Neuronal stem cell (in vitro differentiated cells): ENCODE data around the gene ZNF180.
A peak's percentile ranks its signal among the peaks of the same experiment; 100 is the strongest.
"Not testable (repeated sequence)": the region's sequence is repeated elsewhere in the genome, so short reads cannot be mapped to it uniquely, and the experiment has no call there.

Experiments
- DNase-seq: peaks from one replicate; pipeline ENCODE4 v3.0.0-alpha.2; 2013; ENCODE audit warnings: low spot score
- H2AFZ ChIP-seq: one replicate; pipeline ENCODE4 v1.6.1; 2013; ENCODE audit warnings: mild to moderate bottlenecking, low read length, inconsistent platforms
- H2AK5ac ChIP-seq: 2 replicates; pipeline ENCODE4 v1.6.1; 2013; ENCODE audit warnings: low read depth, mild to moderate bottlenecking, inconsistent platforms, low read length, moderate library complexity, mixed read lengths
- H2BK120ac ChIP-seq: 2 replicates; pipeline ENCODE4 v1.6.1; 2013; ENCODE audit warnings: low read depth, mild to moderate bottlenecking, inconsistent platforms, low read length, moderate library complexity, mixed read lengths
- H2BK12ac ChIP-seq: one replicate; pipeline ENCODE4 v1.6.1; 2013; ENCODE audit warnings: low read length, inconsistent platforms
- H2BK15ac ChIP-seq: 2 replicates; pipeline ENCODE4 v1.6.1; 2013; ENCODE audit warnings: mild to moderate bottlenecking, low read length, inconsistent platforms, mixed read lengths
- H2BK5ac ChIP-seq: one replicate; pipeline ENCODE4 v1.6.1; 2013; ENCODE audit warnings: inconsistent platforms, mild to moderate bottlenecking, low read length, moderate library complexity
- H3K14ac ChIP-seq: one replicate; pipeline ENCODE4 v1.6.1; 2013; ENCODE audit warnings: low read length, inconsistent platforms
- H3K18ac ChIP-seq: 2 replicates; pipeline ENCODE4 v1.6.1; 2013; ENCODE audit warnings: low read length, inconsistent platforms
- H3K23ac ChIP-seq: 2 replicates; pipeline ENCODE4 v1.6.1; 2013; ENCODE audit warnings: low read depth, mild to moderate bottlenecking, mixed read lengths, low read length, inconsistent platforms; ENCODE audit not compliant: poor library complexity
- H3K27ac ChIP-seq: replicated peaks from 3 replicates; pipeline ENCODE4 v1.5.1; 2013; ENCODE audit warnings: low read length, inconsistent platforms
- H3K27me3 ChIP-seq, 3 experiments: 2 replicates each; pipeline ENCODE4 v1.6.1; 2013; ENCODE audit warnings: low read length in 3 of 3, mild to moderate bottlenecking in 2 of 3, inconsistent platforms in 1 of 3, low read depth in 1 of 3, mixed read lengths in 1 of 3, moderate library complexity in 1 of 3; ENCODE audit not compliant: control insufficient read depth in 3 of 3, insufficient read depth in 3 of 3
- H3K36me3 ChIP-seq, 2 donors: replicated peaks in 1 of 2; 2 replicates each; pipeline ENCODE4 v1.6.1; 2013; ENCODE audit warnings: low read length in 2 of 2; ENCODE audit not compliant: control insufficient read depth in 2 of 2, insufficient read depth in 2 of 2
- H3K4ac ChIP-seq: 2 replicates; pipeline ENCODE4 v1.6.1; 2013; ENCODE audit warnings: inconsistent platforms, mild to moderate bottlenecking, low read length, moderate library complexity
- H3K4me1 ChIP-seq, 2 donors: 1 replicate in 1 of 2; 2 replicates in 1 of 2; pipeline ENCODE4 v1.6.1; 2013; ENCODE audit warnings: low read length in 2 of 2, low read depth in 1 of 2; ENCODE audit not compliant: control insufficient read depth in 2 of 2, insufficient read depth in 1 of 2
- H3K4me2 ChIP-seq: one replicate; pipeline ENCODE4 v1.6.1; 2013; ENCODE audit warnings: mild to moderate bottlenecking, low read length, inconsistent platforms; ENCODE audit not compliant: insufficient read depth, poor library complexity, severe bottlenecking
- H3K4me3 ChIP-seq, 2 donors: 2 replicates each; pipeline ENCODE4 v1.5.1; 2013; ENCODE audit warnings: low read length in 2 of 2, mild to moderate bottlenecking in 2 of 2, inconsistent platforms in 1 of 2, moderate library complexity in 1 of 2
- H3K79me1 ChIP-seq: one replicate; pipeline ENCODE4 v1.6.1; 2013; ENCODE audit warnings: low read depth, mild to moderate bottlenecking, inconsistent platforms, low read length, moderate library complexity
- H3K9ac ChIP-seq: one replicate; pipeline ENCODE4 v1.6.1; 2013; ENCODE audit warnings: mild to moderate bottlenecking, low read depth, low read length, inconsistent platforms; ENCODE audit not compliant: poor library complexity
- H3K9me3 ChIP-seq, 2 donors: replicated peaks in 1 of 2; 2 replicates each; pipeline versions ENCODE3 to v1.6.1; 2013; ENCODE audit warnings: low read length in 2 of 2, mild to moderate bottlenecking in 2 of 2, inconsistent platforms in 1 of 2, low read depth in 1 of 2, mixed read lengths in 1 of 2, moderate library complexity in 1 of 2; ENCODE audit not compliant: control insufficient read depth in 2 of 2, insufficient read depth in 1 of 2
- H4K8ac ChIP-seq: one replicate; pipeline ENCODE4 v1.6.1; 2013; ENCODE audit warnings: low read depth, mild to moderate bottlenecking, inconsistent platforms, low read length, moderate library complexity
- H4K91ac ChIP-seq: one replicate; pipeline ENCODE4 v1.6.1; 2013; ENCODE audit warnings: low read length, low read depth, mild to moderate bottlenecking, inconsistent platforms; ENCODE audit not compliant: poor library complexity
- WGBS, 2 donors: extraction: QIAGEN DNeasy Blood & Tissue Kit; methylation state at CpG; one replicate each; pipeline ENCODE4 v1.1.7; 2013; ENCODE audit warnings: missing lambda C conversion rate in 2 of 2, mixed read lengths in 1 of 2; ENCODE audit not compliant: insufficient read length in 2 of 2, insufficient replicate concordance in 1 of 2; ENCODE audit errors: extremely low coverage in 2 of 2; 5-methylcytosine and 5-hydroxymethylcytosine counted together

The ZNF180 gene

DNA sequence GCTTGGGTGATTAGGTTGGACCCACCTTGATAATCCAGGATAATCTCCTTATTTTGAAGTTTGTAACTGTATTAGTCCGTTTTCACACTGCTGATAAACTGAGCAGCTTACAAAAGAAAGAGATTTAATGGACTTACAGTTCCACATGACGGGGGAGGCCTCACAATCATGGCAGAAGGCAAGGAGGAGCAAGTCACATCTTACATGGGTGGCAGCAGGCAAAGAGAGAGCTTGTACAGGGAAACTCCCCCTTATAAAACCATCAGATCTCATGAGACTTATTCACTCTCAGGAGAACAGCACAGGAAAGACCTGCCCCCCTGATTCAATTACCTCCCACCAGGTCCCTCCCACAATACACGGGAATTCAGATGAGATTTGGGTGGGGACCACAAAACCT lies 35.0 kb upstream of the ZNF180 start:
- not testable (repeated sequence) for H3K4ac ChIP-seq, H3K36me3 ChIP-seq, DNase-seq, H3K4me2 ChIP-seq, H3K18ac ChIP-seq, H3K14ac ChIP-seq, H3K4me1 ChIP-seq, H2BK12ac ChIP-seq, H2AFZ ChIP-seq, H3K9ac ChIP-seq, H4K8ac ChIP-seq, H2BK120ac ChIP-seq, H3K4me3 ChIP-seq, H3K27ac ChIP-seq, H3K79me1 ChIP-seq, H2BK5ac ChIP-seq, H2BK15ac ChIP-seq, H2AK5ac ChIP-seq, H4K91ac ChIP-seq, H3K23ac ChIP-seq, H3K27me3 ChIP-seq
- WGBS, 2 donors: no CpG with 5 or more reads among the region's 3 CpGs
- peaks cover 0 to 13% of the 10 kb centered on the region in 2 donors for H3K9me3 ChIP-seq

DNA sequence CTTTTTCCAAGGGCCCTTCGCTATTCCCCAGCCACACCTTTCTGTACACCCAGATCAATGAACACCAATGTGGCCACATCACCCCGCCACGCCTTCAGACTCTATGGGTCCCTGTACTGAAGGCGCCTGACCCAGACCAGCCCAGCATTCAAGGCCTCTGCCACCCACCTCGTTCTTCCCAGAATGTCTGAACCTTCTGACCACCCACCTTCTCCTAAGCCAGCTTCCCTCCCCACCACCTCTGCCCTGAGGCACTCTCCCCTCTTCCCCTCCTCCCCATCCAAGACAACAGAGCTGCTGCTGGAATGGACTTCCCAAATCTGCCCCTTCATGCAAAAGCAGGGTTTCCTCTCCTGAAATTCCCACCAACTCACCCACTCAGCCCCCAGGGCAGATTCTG lies 32.5 kb upstream of the ZNF180 start:
- peaks cover 0 to 14% of the 10 kb centered on the region in 2 donors for H3K9me3 ChIP-seq
- H3K27me3 ChIP-seq: no peaks in the 10 kb centered on the region
- no peak overlapping the region for H3K4me2 ChIP-seq
- no peak overlapping the region for H4K91ac ChIP-seq
- H3K4me3 ChIP-seq: no peak overlapping the region
- H3K18ac ChIP-seq: no peak overlapping the region
- no peak overlapping the region for H2AFZ ChIP-seq
- no peak for DNase-seq
- H2BK5ac ChIP-seq: no peak overlapping the region
- no peak overlapping the region for H2BK15ac ChIP-seq
- no peak overlapping the region for H2BK120ac ChIP-seq
- no peak overlapping the region for H2AK5ac ChIP-seq
- H3K36me3 ChIP-seq: no peaks in the 10 kb centered on the region
- H2BK12ac ChIP-seq: no peak overlapping the region
- no peak overlapping the region for H4K8ac ChIP-seq
- H3K4ac ChIP-seq: no peak overlapping the region
- H3K23ac ChIP-seq: no peak overlapping the region
- H3K14ac ChIP-seq: no peak overlapping the region
- H3K27ac ChIP-seq: no peak overlapping the region
- no peaks in the 10 kb centered on the region for H3K79me1 ChIP-seq
- no peaks in the 10 kb centered on the region for H3K4me1 ChIP-seq
- no peak overlapping the region for H3K9ac ChIP-seq
- WGBS, 2 donors: no CpG with 5 or more reads among the region's 5 CpGs

DNA sequence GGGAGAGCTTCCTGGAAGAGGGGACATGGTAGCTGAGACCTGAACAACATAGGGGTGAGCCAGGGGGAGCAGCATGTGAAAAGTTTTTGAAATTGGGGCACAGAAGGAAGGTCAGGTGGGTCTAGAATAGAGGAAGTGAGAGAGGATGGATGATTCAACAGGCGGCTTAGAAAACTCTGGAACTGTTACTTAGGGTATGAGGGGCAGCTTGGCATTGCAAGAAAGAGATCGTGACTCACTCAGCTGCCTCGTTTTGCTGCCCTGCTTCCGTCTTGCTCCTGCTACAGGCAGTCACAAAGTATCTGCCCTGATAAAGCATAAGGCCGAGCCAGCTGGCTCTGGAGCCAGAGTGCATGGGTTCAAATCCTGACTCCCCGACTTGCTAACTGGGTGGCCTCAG lies 30.5 kb upstream of the ZNF180 start:
- Histone ChIP-seq H3K27me3 (no peaks in the 10 kb centered on the region), H3K4me3 (no peak overlapping the region), H3K36me3 (no peaks in the 10 kb centered on the region), H2BK15ac (no peak overlapping the region), H2BK120ac (no peak overlapping the region), H4K8ac (no peak overlapping the region), H3K18ac (no peak overlapping the region), H3K4me2 (no peak overlapping the region), H4K91ac (no peak overlapping the region), H3K14ac (no peak overlapping the region), H3K79me1 (no peaks in the 10 kb centered on the region), H2BK12ac (no peak overlapping the region), H3K4ac (no peak overlapping the region), H3K23ac (no peak overlapping the region), H2AFZ (no peak overlapping the region), H2AK5ac (no peak overlapping the region), H3K4me1 (no peaks in the 10 kb centered on the region), H2BK5ac (no peak overlapping the region), H3K9me3 (peaks cover 0 to 20% of the 10 kb centered on the region in 2 donors), H3K9ac (no peak overlapping the region), H3K27ac (no peak overlapping the region)
- no peak for DNase-seq
- no CpG with 5 or more reads among the region's 6 CpGs for WGBS, 2 donors

GRCh38 chr19:44529536-44529935 lies 29.2 kb upstream of the ZNF180 start, which contains the start of gene CEACAM20:
TSS of gene CEACAM20 (minus strand) at chr19:44529675. CDS start at chr19:44529509, 166 bp downstream.
- no peak within 1 kb of the TSS for H3K4ac ChIP-seq
- H4K91ac ChIP-seq: no peak within 1 kb of the TSS
- no peak within 1 kb of the TSS for H3K27ac ChIP-seq
- no peak within 1 kb of the TSS for H2BK15ac ChIP-seq
- H3K9ac ChIP-seq: no peak within 1 kb of the TSS
- H3K4me1 ChIP-seq: no peaks in the 10 kb centered on the region
- H3K4me2 ChIP-seq: no peak within 1 kb of the TSS
- H3K18ac ChIP-seq: no peak within 1 kb of the TSS
- no CpG with 5 or more reads among the region's 9 CpGs for WGBS, 2 donors
- H3K9me3 ChIP-seq: peaks cover 0 to 22% of the 10 kb centered on the region in 2 donors
- no peaks in the 10 kb centered on the region for H3K79me1 ChIP-seq
- no peak within 1 kb of the TSS for H4K8ac ChIP-seq
- no peak within 1 kb of the TSS for H2AFZ ChIP-seq
- no peak within 1 kb of the TSS for H3K23ac ChIP-seq
- no peak within 1 kb of the TSS for H3K14ac ChIP-seq
- H3K27me3 ChIP-seq: no peaks in the 10 kb centered on the region
- H2BK12ac ChIP-seq: peak within 1 kb of the TSS; percentile 80
- H3K4me3 ChIP-seq: no peak within 1 kb of the TSS
- no peak within 1 kb of the TSS for H2BK120ac ChIP-seq
- H2BK5ac ChIP-seq: no peak within 1 kb of the TSS
- no peak for DNase-seq
- H2AK5ac ChIP-seq: no peak within 1 kb of the TSS
- no peaks in the 10 kb centered on the region for H3K36me3 ChIP-seq
